Loucy (cell line): ENCODE data around the gene ASB14.

Experiments used
- H2AFZ ChIP-seq: fragments of 200-600 bp; sonication (generic); 2 replicates; pipeline ENCODE4 v1.6.0; 2016; ENCODE audit warnings: antibody characterized with exemption, mild to moderate bottlenecking, low read length, moderate library complexity
- H3F3A ChIP-seq: fragments of 200-600 bp; 2 replicates; pipeline ENCODE4 v1.6.0; 2016; ENCODE audit warnings: antibody characterized with exemption, low read depth, mild to moderate bottlenecking
- H3K27me3 ChIP-seq: fragments of 200-600 bp; sonication (generic); 2 replicates; pipeline ENCODE4 v1.6.1; 2014; ENCODE audit warnings: low read length, mild to moderate bottlenecking; ENCODE audit not compliant: insufficient read depth, poor library complexity, severe bottlenecking
- H3K36me3 ChIP-seq: fragments of 200-600 bp; sonication (generic); 2 replicates; pipeline ENCODE4 v1.6.1; 2016; ENCODE audit warnings: low read length; ENCODE audit not compliant: insufficient read depth
- H3K4me1 ChIP-seq: fragments of 200-600 bp; sonication (generic); 2 replicates; pipeline ENCODE4 v1.5.1; 2014; ENCODE audit warnings: low read length, mild to moderate bottlenecking; ENCODE audit not compliant: insufficient read depth, poor library complexity, severe bottlenecking
- H3K4me2 ChIP-seq: fragments of 200-600 bp; sonication (generic); 2 replicates; pipeline ENCODE4 v1.6.0; 2014; ENCODE audit warnings: antibody characterized with exemption, low read length, low read depth, mild to moderate bottlenecking; ENCODE audit not compliant: poor library complexity, severe bottlenecking
- H3K4me3 ChIP-seq: fragments of 200-600 bp; sonication (generic); 2 replicates; pipeline ENCODE4 v1.5.1; 2014; ENCODE audit warnings: low read length, mild to moderate bottlenecking, mixed read lengths; ENCODE audit not compliant: poor library complexity, severe bottlenecking
- H3K79me2 ChIP-seq: fragments of 200-600 bp; sonication (generic); 2 replicates; pipeline ENCODE4 v1.6.1; 2014; ENCODE audit warnings: low read length; ENCODE audit not compliant: insufficient read depth
- H3K9ac ChIP-seq: fragments of 200-600 bp; sonication (generic); 2 replicates; pipeline ENCODE4 v1.6.0; 2014; ENCODE audit warnings: mild to moderate bottlenecking, low read depth, low read length, moderate library complexity; ENCODE audit not compliant: poor library complexity, severe bottlenecking
- H3K9me2 ChIP-seq: fragments of 200-600 bp; sonication (generic); replicated peaks from 2 replicates; pipeline ENCODE4 v1.6.1; 2016; ENCODE audit warnings: low read depth, low read length, mixed read lengths
- H3K9me3 ChIP-seq: fragments of 200-600 bp; sonication (generic); 2 replicates; pipeline ENCODE4 v1.6.1; 2014; ENCODE audit warnings: mild to moderate bottlenecking, antibody characterized with exemption, low read length, low read depth; ENCODE audit not compliant: insufficient read depth
- H4K20me1 ChIP-seq: fragments of 200-600 bp; sonication (generic); 2 replicates; pipeline ENCODE4 v1.6.0; 2014; ENCODE audit warnings: antibody characterized with exemption, low read length, mild to moderate bottlenecking; ENCODE audit not compliant: insufficient read depth, poor library complexity, severe bottlenecking
- CTCF ChIP-seq: fragments of 200-600 bp; sonication (generic); conservative IDR thresholded peaks from 2 replicates; pipeline ENCODE4 v1.5.1; 2014; ENCODE audit warnings: mild to moderate bottlenecking, antibody characterized with exemption, low read length
- EZH2phosphoT487 ChIP-seq: fragments of 200-600 bp; IDR thresholded peaks from 2 replicates; pipeline ENCODE4 v1.6.1; 2018; ENCODE audit warnings: antibody characterized with exemption, mild to moderate bottlenecking, moderate library complexity, borderline replicate concordance

Gene ASB14

GRCh38 chr3:57298041-57298440, 5.6 kb upstream of the ASB14 start:
- Histone ChIP-seq H3K9me3 (no peaks in the 10 kb centered on the region), H3K9me2 (no peaks in the 10 kb centered on the region), H3K4me1 (peaks cover 6% of the 10 kb centered on the region), H2AFZ (no peak overlapping the region), H3K27me3 (no peaks in the 10 kb centered on the region), H4K20me1 (no peaks in the 10 kb centered on the region), H3K4me3 (no peak overlapping the region), H3K36me3 (no peaks in the 10 kb centered on the region), H3K4me2 (no peak overlapping the region), H3K79me2 (no peaks in the 10 kb centered on the region), H3F3A (no peaks in the 10 kb centered on the region), H3K9ac (no peak overlapping the region)
- TF ChIP-seq CTCF (no peak), EZH2phosphoT487 (no peak)

DNA sequence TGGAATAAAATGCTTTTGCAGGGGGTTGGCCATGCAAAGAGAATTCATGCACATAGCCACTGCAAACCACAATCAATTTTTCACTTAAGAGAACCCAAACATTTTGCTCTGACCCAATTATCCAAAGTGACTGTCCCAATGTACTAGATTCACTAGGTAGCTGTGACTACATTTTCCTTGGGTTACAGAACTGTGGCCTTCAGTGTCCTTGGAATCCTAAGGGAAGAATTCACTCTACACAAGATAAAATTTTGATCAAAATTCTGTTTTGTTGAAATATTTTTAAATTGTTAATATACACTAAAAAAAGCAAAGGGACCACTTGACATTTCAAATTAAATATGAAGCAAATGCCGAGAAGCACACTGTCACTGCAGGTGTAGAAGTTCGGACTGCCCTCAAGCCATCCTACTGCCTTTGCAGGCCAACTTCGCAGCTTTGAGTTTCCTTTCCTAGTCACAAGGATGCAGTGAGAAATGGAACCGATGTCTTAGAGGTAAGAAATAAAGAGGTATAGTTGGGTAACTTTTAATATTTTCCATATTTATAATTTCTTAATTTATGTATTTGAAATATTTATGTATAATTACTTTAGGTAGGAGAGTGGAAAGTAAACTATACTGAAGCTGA, 527 bp upstream of the ASB14 start:
- Histone ChIP-seq H3K4me2 (no peak overlapping the region), H3K9me3 (no peaks in the 10 kb centered on the region), H3K36me3 (no peaks in the 10 kb centered on the region)

DNA sequence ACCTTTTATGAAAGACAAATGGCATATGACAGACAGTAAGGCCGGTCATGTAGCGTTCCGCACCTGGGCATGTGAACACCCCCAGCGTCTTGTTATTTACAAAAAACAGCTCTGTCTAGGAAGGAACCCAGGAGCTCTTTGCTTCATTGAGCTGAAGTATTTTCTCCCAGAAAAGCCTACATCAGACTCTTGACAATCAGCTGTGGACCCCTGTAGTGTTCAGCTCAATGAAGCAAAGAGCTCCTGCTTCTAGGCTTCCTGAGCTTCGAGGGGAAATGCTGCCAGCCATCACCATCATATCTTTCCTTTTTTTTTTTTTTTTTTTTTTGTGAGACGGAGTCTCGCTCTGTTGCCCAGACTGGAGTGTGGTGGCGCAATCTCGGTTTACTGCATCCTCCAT, 4.1 kb downstream of the ASB14 start:
- Histone ChIP-seq H3K9me3 (peaks cover 7% of the 10 kb centered on the region; the same call in 1 of the 2 replicates), H4K20me1 (no peaks in the 10 kb centered on the region), H3K27me3 (no peaks in the 10 kb centered on the region), H3K9me2 (no peaks in the 10 kb centered on the region), H3K4me2 (no peak overlapping the region), H3K36me3 (no peaks in the 10 kb centered on the region), H3K4me1 (no peaks in the 10 kb centered on the region), H3K79me2 (no peaks in the 10 kb centered on the region), H3K4me3 (no peak overlapping the region), H3K9ac (no peak overlapping the region), H3F3A (no peaks in the 10 kb centered on the region), H2AFZ (no peak overlapping the region)
- no peak for TF ChIP-seq EZH2phosphoT487
- no peak for TF ChIP-seq CTCF

More for the DNA sequence above, 527 bp upstream of the ASB14 start:
- Histone ChIP-seq H3K27me3 (no peaks in the 10 kb centered on the region), H3F3A (no peaks in the 10 kb centered on the region), H3K9me2 (no peaks in the 10 kb centered on the region), H3K4me3 (no peak overlapping the region), H3K4me1 (no peaks in the 10 kb centered on the region), H3K79me2 (no peaks in the 10 kb centered on the region), H2AFZ (no peak overlapping the region), H3K9ac (no peak overlapping the region), H4K20me1 (no peaks in the 10 kb centered on the region)
- TF ChIP-seq CTCF (no peak), EZH2phosphoT487 (no peak)
